Stimulated activated CD8-positive, alpha-beta memory T cell treated with anti-CD3 and anti-CD28 coated beads, Interleukin-12 subunit alpha, Interleukin-12 subunit beta, amount 100 ng/mL, for 4 hours (primary cell): ENCODE measurements around the gene MIPOL1.
"Not testable (repeated sequence)": the region's sequence is repeated elsewhere in the genome, so short reads cannot be mapped to it uniquely, and the experiment has no call there.

ENCODE experiments used
- DNase-seq: peaks from one replicate; pipeline ENCODE4 v3.0.0-alpha.2; 2020; ENCODE audit warnings: low read depth

Gene MIPOL1

GRCh38 chr14:37462426-37462825 is 264.7 kb downstream of the MIPOL1 start:
- DNase-seq, result not testable (repeated sequence)

- no peak for DNase-seq
These were observed 266.6 kb downstream of the MIPOL1 start for GRCh38 chr14:37464192-37464858.

- DNase-seq, result no peak
These were observed 268.4 kb downstream of the MIPOL1 start for GRCh38 chr14:37466003-37466622.

- DNase-seq, result no peak
These were observed 268.9 kb downstream of the MIPOL1 start for GRCh38 chr14:37466623-37467088.

GRCh38 chr14:37469650-37470049 is 271.9 kb downstream of the MIPOL1 start:
- DNase-seq, result no peak

- no peak for DNase-seq
These were observed 272.5 kb downstream of the MIPOL1 start for GRCh38 chr14:37470251-37470650.

GRCh38 chr14:37472906-37473305 is 275.2 kb downstream of the MIPOL1 start:
- DNase-seq, result no peak

GRCh38 chr14:37474191-37474590 is 276.5 kb downstream of the MIPOL1 start:
- DNase-seq, result no peak

- DNase-seq, result no peak
These were observed 282.9 kb downstream of the MIPOL1 start for GRCh38 chr14:37480446-37481290.

- DNase-seq, result no peak
These were observed 284.7 kb downstream of the MIPOL1 start for GRCh38 chr14:37482428-37482827.

GRCh38 chr14:37483672-37484071 is 285.9 kb downstream of the MIPOL1 start:
- no peak for DNase-seq

- no peak for DNase-seq
These were observed 292.9 kb downstream of the MIPOL1 start for GRCh38 chr14:37490607-37491006.

- DNase-seq, result no peak
These were observed 293.3 kb downstream of the MIPOL1 start for GRCh38 chr14:37491076-37491475.

- no peak for DNase-seq
These were observed 295.9 kb downstream of the MIPOL1 start for GRCh38 chr14:37493606-37494005.

GRCh38 chr14:37497422-37497821 is 299.7 kb downstream of the MIPOL1 start:
- no peak for DNase-seq

- no peak for DNase-seq
These were observed 304.1 kb downstream of the MIPOL1 start for GRCh38 chr14:37501877-37502276.

GRCh38 chr14:37508503-37508902 is 310.8 kb downstream of the MIPOL1 start:
- no peak for DNase-seq

GRCh38 chr14:37512173-37512572 is 314.4 kb downstream of the MIPOL1 start:
- no peak for DNase-seq

- DNase-seq, result no peak
These were observed 318.0 kb downstream of the MIPOL1 start for GRCh38 chr14:37515771-37516170.

GRCh38 chr14:37526994-37527393 is 329.3 kb downstream of the MIPOL1 start:
- DNase-seq, result no peak

- no peak for DNase-seq
These were observed 342.3 kb downstream of the MIPOL1 start for GRCh38 chr14:37539992-37540391.

GRCh38 chr14:37544407-37544806 is 346.7 kb downstream of the MIPOL1 start:
- DNase-seq, result no peak

- no peak for DNase-seq
These were observed 347.4 kb downstream of the MIPOL1 start for GRCh38 chr14:37545174-37545573.
